Measurements from ENCODE around the gene XRCC4. TPM values are rescaled to one million over a fixed set of nuclear protein-coding genes. Genes with fewer than 3 reads are reported as not detected.

The XRCC4 gene
- total RNA-seq, 1 donor from 2014 or later: 5.9 TPM

DNA sequence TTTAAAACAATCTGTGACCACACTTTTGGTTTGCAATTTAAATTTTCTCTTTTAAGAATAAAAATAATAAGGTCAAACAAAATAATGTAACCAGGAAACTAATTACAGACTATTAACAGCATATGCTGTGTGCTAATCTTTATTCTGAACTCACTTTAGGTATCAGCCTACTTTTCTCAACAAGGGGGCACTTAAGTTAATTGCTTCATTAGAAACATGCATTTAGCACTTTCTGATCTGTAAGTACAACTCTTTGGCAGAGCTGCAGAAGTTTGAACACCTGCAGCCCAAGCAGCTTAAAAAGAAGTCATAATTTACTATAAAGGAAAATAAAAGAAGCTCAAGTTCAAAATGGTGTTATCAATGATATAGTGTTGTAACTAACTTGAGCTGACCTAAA is 21.7 kb downstream of the XRCC4 start:
- no peak overlapping the region for H3K27ac ChIP-seq
- H3K4me1 ChIP-seq: peaks cover 8% of the 10 kb centered on the region
- no peak for DNase-seq
- H3K4me3 ChIP-seq: no peak overlapping the region
- no peak for ATAC-seq
- no peaks in the 10 kb centered on the region for H3K36me3 ChIP-seq
- H3K9me3 ChIP-seq: no peaks in the 10 kb centered on the region
- intact Hi-C loops (cut with DNase I): no loop called here
- TF ChIP-seq, protein P1, sequence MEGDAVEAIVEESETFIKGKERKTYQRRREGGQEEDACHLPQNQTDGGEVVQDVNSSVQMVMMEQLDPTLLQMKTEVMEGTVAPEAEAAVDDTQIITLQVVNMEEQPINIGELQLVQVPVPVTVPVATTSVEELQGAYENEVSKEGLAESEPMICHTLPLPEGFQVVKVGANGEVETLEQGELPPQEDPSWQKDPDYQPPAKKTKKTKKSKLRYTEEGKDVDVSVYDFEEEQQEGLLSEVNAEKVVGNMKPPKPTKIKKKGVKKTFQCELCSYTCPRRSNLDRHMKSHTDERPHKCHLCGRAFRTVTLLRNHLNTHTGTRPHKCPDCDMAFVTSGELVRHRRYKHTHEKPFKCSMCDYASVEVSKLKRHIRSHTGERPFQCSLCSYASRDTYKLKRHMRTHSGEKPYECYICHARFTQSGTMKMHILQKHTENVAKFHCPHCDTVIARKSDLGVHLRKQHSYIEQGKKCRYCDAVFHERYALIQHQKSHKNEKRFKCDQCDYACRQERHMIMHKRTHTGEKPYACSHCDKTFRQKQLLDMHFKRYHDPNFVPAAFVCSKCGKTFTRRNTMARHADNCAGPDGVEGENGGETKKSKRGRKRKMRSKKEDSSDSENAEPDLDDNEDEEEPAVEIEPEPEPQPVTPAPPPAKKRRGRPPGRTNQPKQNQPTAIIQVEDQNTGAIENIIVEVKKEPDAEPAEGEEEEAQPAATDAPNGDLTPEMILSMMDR (IDR thresholded peaks at IDR 0.05): no peak
- H3K27me3 ChIP-seq: no peaks in the 10 kb centered on the region

DNA sequence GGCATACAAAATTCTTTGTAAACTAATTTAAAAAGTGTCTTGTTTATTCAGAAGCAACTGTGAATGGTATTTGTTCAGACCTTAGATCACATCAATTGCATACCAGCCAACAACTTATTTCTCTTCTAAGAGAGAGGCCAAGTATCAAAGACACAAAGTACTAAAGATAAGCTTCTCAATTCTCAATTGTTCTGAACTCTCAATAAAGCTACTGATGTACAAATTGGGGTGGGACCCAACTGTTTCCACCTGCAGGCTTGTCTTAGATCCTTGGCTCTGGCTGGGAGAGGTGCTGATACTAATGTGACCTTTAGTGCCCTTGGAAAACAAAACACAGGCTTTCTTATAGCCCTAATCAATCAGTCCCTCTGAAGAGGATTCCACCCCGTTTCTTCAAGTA is 22.1 kb downstream of the XRCC4 start:
- Histone ChIP-seq H3K4me3 (no peak overlapping the region), H3K27ac (no peak overlapping the region), H3K36me3 (no peaks in the 10 kb centered on the region), H3K27me3 (no peaks in the 10 kb centered on the region), H3K9me3 (no peaks in the 10 kb centered on the region), H3K4me1 (peaks cover 8% of the 10 kb centered on the region)
- intact Hi-C loops (cut with DNase I): no loop called here
- DNase-seq (no peak), ATAC-seq (no peak)
- TF ChIP-seq, protein P1 (IDR thresholded peaks at IDR 0.05): no peak

GRCh38 chr5:83101514-83101913 is 24.2 kb downstream of the XRCC4 start:
- H3K4me3 ChIP-seq: no peak overlapping the region
- H3K4me1 ChIP-seq: peaks cover 8% of the 10 kb centered on the region
- no peak overlapping the region for H3K27ac ChIP-seq
- intact Hi-C loops (cut with DNase I): no loop called here
- no peaks in the 10 kb centered on the region for H3K9me3 ChIP-seq
- DNase-seq (no peak), ATAC-seq (no peak)
- H3K36me3 ChIP-seq: no peaks in the 10 kb centered on the region
- TF ChIP-seq, protein P1 (IDR thresholded peaks at IDR 0.05): no peak
- H3K27me3 ChIP-seq: no peaks in the 10 kb centered on the region

DNA sequence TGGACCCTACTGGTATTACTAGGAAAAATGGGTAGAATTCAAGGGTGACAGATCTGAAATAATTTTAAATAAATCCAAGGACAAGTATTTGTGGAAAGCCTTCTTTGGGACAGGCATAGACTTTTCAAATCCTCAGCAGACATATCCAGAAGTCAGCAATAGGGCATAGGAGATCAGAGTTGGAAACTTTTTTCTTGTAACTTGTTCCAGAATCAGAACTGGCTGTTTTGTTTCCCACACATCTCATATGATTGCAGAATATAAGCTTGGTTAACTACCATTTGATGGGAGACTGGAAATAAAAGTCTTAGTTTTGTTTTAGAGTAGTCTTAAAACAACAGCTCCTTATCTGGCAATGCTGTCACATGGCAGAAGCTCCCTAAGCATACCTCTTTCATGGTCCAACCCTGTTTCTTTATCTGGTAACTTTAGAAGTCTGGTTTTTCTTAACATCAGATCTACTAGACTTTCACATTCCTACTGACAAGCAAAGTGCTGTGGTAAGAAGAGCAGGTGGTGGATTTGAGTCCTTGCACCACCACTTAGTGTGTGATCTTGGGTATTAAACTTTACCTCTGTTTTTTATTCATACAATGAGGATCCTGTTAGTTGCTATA is 25.1 kb downstream of the XRCC4 start:
- Histone ChIP-seq H3K36me3 (no peaks in the 10 kb centered on the region), H3K27ac (no peak overlapping the region), H3K9me3 (no peaks in the 10 kb centered on the region), H3K4me3 (no peak overlapping the region), H3K4me1 (peaks cover 8% of the 10 kb centered on the region), H3K27me3 (no peaks in the 10 kb centered on the region)
- TF ChIP-seq, protein P1 (IDR thresholded peaks at IDR 0.05): no peak
- DNase-seq (no peak), ATAC-seq (no peak)
- intact Hi-C loops (cut with DNase I): no loop called here

GRCh38 chr5:83104021-83104420 is 26.7 kb downstream of the XRCC4 start:
- TF ChIP-seq, protein P1 (IDR thresholded peaks at IDR 0.05): no peak
- DNase-seq: no peak
- ATAC-seq: no peak
- Histone ChIP-seq H3K27me3 (no peaks in the 10 kb centered on the region), H3K4me3 (no peak overlapping the region), H3K36me3 (no peaks in the 10 kb centered on the region), H3K9me3 (no peaks in the 10 kb centered on the region), H3K27ac (no peak overlapping the region), H3K4me1 (peaks cover 4% of the 10 kb centered on the region)
- intact Hi-C loops (cut with DNase I): no loop called here
